GM21717 (cell line): ENCODE results near the gene CYP11A1.

Experiments
- ATAC-seq: cut with Tn5 transposase; IDR thresholded peaks from one replicate; pipeline ENCODE4 v1.9.1; 2021; ENCODE audit warnings: mild to moderate bottlenecking, moderate library complexity; ENCODE audit not compliant: unreplicated experiment

The CYP11A1 gene

DNA sequence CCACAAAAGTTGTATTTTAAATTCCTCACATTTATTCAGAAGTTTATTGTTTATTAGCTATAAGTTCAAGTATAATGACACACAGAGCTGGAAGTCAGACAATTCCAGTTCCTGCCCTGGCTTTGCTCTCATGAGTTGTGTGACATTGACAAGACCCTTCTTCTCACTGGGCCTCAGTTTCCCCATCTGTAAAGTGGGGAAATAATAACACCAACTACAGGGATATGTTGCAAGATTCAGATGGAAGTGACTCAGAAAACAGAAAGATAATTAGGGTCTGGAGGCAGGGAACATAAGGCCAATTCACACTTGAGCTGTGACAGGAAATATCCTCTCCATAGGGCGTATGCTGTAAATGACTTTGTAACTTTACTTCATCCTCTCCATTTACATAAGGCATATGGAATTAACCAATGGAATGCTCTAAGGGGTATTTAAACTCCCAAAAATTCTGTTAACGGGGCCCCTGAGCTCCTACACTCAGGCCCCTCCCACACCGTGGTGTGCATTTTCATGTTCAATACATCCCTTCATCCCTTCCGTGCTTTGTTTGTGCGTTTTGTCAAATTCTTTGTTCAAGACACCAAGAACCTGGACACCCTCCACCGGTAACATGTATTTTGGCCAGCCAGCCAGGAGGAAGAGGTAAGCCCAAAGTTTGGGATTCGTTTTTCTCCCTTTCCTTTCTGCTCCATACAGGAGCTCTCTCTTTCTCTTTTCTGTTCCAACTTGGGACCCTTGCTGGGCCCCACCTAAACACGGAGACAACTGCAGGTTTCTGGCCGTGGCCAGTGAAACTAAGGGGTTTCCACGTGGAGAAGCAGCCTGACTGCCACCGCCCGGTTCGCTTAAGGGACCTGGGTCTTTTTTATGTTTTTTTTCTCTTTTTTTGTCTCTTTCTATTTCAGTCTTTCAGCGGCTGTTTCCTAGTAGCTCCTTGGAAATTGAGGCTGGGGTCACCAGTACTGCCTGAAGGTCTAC is 16.9 kb downstream of the CYP11A1 start:
- ATAC-seq: no peak

DNA sequence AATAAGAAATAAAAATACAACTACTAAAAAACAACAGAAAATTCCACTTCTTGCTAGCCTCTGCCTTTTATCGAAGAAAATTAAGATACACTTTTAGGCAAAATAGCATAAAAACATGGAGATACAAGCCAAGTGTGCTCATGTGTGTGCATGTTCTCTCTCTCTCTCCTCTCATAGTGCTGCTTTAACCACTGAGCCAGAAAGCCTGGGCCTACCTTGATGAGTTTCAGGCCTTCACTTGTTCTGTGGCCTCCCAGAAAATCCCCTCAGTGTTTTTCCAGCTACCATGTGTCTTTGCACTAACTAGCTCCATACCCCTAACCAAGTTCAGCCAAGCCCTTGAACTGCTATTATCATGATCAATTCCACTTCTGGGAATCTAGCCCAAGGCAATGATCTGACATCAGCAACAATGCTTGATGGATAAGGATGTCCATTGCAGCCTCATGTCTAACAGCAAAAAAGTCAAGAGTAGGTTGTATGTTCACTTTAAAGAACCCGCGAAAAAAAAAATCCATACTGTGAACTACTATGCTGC is 18.1 kb downstream of the CYP11A1 start:
- ATAC-seq: no peak

DNA sequence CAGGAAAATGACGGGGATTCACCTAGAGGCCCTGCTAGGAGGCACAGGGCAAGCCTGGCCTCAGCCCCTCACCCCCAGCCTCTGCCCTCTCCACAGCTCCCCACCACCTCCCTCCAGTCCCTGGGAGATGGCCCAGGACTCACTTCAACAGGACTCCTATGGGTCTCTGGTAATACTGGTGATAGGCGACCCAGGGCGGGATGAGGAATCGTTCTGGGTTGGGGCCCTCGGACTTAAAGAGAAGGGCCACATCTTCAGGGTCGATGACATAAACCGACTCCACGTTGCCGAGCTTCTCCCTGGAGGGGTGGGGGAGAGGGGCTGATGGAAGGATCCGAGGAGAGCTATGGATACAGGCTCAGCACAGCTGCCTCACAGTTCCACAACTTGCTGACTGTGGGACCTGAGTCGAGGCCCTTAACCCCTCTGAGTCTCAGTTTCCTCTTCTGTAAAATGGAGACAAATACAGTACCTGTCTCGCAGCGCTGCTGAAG is 19.6 kb downstream of the CYP11A1 start:
- no peak for ATAC-seq

DNA sequence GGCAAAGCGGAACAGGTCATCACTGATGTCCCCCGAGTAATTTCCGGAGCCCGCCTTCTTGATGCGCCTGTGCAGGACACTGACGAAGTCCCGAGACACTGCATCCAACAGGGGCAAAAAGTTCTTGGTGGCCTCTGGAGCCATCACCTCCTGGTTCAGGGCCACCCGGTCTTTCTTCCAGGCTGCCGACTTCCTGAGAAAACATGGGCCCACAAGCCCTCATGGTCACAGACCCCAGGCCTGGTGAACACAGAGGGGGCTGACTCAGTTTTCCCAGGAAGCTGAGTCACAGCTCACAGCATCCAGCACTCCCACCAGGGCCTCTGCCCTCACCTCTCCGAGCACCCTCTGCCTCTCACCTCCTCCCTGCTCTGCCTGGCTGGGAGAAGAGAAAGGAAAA is 22.4 kb downstream of the CYP11A1 start:
- no peak for ATAC-seq

DNA sequence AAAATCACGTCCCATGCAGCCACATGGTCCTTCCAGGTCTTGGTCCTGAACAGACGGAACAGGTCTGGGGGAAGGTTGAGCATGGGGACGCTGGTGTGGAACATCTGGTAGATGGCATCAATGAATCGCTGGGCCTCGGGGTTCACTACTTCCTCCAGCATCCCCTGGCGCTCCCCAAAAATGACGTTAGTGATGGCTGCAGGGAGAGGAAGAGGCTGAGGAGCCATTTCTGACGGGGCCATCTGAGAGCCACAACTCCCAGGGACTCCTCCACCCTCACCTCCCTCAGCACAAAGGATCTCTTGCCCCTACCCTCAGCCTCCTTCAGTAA is 23.7 kb downstream of the CYP11A1 start:
- no peak for ATAC-seq

DNA sequence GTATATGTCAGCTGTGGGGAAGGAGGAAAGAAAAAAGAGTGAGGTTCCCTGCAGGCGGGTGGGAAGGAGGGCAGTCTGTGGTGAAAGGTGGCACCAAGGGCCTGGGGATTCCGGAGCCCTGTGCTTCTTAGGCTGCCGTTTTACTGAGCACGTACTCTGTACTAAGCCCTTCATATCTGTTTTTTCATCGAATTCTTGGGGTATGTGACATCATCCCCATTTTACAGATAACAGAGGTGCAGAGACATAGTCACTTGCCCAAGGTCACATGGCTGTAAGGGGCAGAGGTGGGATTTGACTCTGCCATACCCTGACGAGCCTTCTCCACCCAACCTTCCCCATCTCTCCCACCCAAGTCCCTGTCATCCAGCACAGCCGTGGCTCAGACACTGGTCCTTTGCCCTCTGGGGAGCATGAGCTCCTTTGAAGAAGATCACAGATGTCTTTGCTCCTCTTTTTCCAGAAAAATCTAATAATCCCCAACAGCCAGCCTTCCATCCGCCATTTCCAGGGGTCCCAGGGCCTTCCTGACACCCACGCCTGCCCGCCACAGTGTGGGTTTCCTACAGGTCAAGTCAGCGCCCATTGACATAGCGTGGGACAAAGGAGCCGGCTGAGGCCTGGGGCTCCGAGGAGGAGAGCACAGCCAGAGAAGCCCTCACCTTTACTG is 24.2 kb downstream of the CYP11A1 start:
- no peak for ATAC-seq

DNA sequence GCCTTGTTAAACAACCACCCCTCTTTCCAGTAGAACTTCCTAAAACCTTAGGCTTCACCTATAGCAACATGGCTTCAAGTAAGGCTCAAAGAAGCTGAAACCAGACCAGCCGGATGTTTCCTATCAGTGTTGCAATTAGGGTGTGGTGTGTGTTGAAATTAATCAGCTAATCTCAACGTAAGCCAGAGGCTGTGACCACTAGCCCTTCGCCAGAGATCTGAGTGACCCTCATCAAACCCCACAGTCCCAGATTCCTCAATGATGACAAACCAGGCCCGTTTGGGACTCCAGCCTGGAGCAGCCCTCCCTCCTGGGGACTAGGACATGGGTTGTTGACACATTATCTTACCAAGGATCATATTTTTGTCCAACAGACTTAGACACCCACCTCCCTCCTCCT is 27.3 kb downstream of the CYP11A1 start:
- ATAC-seq: no peak

DNA sequence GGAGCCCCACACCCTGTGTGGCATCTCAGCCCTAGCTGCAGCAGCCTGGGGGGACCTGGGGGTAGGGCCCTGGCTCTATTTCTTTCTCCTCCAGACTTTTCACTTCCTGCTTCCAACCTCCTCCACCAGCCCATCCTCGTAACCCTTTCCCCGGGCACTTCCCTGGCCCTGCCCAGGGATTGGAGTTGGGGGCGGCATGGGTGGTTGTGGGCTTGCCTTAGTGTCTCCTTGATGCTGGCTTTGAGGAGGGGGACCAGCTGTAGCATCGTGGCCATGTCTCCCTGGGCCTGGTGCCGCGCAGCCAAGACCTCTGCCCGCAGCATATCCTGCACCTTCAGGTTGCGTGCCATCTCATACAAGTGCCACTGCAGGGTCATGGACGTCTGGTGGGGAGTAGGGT is 28.1 kb downstream of the CYP11A1 start:
- no peak for ATAC-seq

DNA sequence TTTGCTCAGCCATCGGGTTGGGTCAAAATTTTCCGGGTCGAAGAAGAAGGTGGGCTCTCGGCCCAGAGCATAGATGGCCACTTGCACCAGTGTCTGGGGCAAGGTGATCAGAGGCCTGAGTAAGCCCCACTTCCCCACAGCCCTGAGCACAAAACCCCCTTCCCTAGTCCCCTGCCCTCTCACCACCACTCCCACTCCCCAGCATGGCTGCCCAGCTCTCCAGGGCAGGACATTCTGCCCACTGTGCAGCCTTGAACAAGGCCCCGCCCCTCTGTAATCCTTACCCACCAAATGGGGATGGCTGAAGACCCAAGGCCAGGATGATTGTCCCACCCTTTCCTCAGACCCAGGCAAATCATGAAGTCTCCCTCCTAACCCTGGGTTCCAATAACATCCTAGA is 28.8 kb downstream of the CYP11A1 start:
- no peak for ATAC-seq

DNA sequence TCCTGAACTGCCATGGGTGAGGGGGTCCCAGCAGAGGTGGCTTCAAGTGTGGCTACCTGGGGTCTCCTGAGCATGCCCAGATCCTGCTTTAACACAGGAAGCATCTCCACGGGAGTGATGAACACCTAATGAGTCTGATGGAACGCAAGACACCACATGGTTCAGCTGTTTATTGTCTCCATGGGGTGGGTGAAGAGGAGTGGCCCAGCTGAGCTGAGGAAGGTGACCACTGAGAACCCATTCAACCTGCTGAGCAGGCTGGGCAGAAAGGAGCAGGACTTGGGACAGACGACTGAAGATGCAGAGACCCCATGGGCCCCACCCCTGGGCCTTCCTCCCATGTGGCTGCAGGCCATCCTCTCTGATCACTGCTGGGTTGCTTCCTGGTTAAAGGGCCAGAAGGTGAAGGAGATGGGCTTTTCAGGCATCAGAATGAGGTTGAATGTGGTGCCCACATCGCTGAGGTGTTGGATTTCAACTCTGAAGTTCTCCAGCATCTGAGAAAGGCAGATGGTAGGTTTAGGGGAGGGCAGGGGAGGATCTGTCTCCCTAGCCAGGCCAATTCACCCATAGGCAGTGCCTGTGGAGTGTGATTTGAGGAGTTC is 29.7 kb downstream of the CYP11A1 start:
- no peak for ATAC-seq

DNA sequence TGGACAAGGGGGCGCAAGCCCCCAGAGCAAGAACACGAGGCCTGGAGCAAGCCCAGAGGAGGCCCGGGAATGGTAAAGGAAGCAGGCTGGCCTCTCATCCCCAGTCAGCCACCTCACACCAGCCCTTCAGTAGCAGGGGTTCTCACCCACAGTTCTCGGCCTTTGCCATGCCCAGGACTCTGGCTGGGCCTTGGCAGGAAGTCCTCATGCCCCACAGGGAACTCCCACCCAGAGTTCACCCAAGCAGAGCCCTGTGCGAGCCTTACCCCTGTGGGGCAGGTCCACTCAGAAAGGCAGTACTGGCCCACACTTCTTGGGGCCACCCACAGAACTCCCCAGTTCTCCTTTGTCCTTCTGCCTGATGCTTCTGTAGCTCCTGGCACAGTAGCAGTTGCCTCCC is 30.3 kb downstream of the CYP11A1 start:
- no peak for ATAC-seq

DNA sequence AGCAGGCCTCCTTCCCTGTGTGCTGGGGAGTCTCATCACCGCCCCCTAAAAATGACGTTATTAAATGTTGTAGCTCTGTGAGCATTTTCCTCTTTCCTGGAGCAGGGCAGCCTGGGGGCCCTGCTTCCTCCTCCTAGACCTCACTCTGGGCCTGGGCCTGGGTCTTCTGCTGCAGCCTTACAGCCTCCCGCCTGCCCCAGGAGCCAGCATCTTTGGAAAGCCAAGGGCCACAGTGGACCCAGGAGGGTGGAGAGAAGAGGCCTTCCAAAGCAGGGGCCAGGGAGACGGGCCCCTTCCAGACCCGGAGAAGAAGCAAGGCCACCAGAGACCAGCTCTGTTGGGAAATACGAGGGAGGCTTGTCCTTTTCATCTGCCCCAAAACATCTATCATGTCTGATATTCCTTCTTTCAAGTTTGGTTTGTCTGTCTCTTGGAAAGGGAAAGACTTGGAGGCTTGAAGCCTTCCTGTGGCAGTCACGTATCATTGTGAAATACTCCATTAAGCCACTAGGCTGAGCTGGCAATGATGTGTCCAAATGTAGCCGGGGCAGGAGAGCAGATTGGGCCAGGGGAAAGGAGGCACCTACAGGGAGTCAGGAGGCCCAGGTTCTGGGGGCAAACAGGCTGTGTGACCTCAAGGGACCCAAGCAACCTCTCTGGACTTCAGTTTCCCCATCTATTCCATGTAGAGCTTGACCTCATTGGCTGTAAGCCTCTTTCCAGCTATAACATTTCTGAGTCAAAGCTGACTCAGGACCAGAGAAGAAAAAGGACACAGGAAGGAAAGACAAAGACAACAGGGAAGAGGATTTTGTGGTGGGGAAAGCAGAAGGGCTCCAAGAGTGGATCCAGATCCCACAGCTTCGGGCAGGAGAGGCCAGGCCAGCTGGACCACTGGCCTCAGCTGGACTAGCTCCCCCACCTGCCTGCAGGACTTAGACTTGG is 31.1 kb downstream of the CYP11A1 start:
- ATAC-seq: no peak

DNA sequence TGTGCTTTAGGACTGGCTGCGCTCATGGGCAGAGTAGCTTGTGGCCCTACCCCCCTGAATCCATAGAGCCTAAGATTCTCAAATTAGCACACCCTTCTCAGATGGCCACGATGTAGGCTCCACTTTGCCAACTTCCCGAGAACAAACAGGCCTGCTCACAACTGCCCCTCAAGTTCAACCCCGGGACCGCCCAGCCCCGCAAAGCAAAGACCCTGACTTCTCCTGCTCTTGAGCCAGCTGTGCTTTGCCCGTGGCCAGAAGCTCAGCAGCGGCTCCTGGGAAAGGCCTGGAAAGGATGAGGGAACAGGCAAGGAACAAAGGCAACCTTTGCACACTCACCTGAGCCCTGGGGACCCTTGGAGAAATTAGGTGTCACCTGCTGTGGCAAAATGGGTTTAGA is 32.0 kb downstream of the CYP11A1 start:
- no peak for ATAC-seq

DNA sequence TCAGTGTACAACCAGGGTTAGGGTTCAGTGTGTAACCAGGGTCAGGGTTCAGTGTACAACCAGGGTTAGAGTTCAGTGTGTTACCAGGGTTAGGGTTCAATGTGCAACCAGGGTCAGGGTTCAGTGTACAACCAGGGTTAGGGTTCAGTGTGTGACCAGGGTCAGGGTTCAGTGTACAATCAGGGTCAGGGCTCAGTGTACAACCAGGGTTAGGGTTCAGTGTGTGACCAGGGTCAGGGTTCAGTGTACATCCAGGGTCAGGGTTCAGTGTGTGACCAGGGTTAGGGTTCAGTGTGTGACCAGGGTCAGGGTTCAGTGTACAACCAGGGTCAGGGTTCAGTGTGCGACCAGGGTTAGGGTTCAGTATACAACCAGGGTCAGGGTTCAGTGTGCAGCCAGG is 33.3 kb downstream of the CYP11A1 start:
- no peak for ATAC-seq

DNA sequence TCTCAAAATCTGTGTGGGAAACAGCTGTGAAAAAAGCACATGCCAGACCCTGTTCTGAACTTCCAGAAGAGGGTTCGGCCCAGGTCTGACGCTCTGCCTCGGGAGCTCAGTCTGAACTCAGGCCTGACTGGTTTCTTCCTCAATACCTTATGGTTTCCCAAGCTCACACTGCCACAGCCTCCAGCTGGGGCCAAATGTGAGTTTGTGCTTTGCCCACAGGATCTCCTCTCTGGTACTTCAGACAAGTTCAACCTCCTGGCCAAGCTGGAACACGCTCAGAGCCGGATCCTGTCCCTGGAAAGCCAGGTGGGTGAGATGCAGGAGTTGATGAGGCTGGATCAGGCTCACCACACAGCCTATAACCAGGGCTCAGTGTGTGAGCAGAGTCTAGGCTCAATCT is 33.8 kb downstream of the CYP11A1 start:
- ATAC-seq: no peak

DNA sequence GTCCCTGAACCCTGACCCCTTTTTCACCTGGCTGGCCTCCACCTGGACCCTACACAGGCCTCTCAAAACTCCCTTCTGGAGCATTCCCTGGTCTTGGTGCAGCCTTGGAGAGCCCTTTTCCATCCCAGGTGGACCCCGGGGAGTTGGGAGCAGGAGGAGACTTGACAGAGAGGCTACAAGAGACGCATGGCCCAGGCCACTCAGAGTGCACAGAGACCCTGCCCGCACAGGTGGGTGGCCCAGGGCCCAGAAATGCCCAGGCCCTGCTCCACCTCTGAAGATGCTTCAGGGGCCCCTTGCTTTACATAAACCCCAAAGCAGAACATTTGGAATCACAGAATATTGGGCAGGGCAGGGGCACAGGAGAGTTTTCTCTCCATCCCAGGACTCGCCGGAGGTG is 34.4 kb downstream of the CYP11A1 start:
- ATAC-seq: no peak

DNA sequence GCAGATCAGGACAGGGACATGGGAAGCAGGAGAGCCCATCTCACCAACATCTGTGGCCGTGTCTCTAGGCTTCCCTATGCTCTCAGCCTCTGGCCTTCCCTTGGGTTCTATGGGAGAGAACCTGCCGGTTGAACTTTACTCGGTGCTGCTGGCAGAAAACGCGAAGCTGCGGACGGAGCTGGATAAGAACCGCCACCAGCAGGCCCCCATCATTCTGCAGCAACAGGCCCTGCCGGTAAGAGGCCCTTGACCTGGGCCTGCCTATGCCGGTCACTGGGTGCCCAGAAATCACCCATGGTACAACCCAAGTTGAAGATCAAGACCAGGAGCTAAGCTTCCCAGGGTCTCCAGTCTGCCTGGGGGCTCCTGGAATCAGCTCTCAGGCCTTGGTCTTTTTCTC is 34.8 kb downstream of the CYP11A1 start:
- ATAC-seq: no peak

DNA sequence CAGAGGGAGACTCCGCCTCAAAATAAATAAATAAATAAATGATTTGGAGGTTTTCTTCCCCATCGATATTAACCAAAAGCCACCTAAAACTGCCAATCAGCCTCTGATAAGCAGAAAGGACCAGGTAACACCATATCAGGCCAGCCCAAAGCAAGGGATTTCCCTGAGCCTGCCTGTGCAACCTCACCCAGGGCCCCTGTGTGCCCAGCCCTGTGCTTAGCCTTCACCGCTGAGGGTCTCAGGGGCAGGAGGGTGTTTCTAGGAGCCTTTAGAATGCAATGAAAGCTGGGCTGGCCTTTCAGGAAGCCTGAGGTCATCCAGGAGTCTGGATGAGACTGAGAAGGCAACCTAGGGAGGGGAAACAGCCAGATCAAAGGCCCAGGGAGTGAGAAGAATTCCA is 35.4 kb downstream of the CYP11A1 start:
- no peak for ATAC-seq

DNA sequence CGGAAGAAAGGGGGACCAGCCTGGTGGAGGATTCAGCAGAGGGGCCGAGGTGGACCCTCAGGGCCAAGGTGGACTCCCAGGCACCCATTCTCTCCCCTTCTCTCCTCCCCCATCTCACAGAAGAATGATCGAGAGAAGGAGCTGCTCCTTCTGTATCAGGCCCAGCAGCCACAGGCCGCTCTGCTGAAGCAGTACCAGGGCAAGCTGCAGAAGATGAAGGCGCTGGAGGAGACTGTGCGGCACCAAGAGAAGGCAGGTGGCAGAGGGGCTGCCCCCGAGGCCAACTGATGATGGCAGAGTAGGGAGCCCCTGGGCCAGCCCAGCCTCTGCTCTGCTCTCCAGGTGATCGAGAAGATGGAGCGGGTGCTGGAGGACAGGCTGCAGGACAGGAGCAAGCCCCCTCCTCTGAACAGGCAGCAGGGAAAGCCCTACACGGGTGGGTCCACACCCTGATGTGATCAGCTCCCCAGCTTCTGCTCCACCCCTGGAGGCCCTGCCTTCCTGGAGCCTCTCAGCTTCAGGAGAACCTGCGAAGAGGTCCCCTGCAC is 36.5 kb downstream of the CYP11A1 start:
- ATAC-seq: no peak
